ENCODE data around the gene UBL4A.
A peak's percentile ranks its signal among the peaks of the same experiment; 100 is the strongest.

The UBL4A gene

DNA sequence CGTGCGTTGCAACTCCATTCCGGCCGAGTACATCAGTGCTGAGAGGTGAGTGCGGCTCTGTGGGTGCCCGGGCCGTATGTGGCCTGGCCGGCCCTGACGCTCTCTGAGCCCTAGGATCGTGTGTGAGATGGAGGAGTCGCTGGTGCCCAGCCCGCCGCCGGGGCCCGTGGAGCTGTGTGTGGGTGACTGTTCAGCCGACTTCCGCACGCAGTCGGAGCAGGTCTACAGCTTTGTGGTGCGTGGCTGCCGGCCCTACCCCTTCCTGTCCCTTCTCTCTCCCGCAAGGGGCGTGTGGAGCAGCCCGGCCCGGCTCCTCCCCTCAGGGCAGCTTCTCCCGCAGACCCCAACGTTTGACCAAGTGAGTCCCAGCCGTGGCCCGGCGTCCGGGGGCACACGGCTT is 20.4 kb downstream of the UBL4A start:
- peaks cover 10% of the 10 kb centered on the region for H3K9me3 Mint-ChIP-seq
- H3K27me3 Mint-ChIP-seq (ENCODE audit: low read depth), result no peaks in the 10 kb centered on the region
- H3K4me1 Mint-ChIP-seq, result no peaks in the 10 kb centered on the region
- H3K4me3 Mint-ChIP-seq, result no peak overlapping the region
- peaks cover 27% of the 10 kb centered on the region for H3K36me3 Mint-ChIP-seq (ENCODE audit: low read depth)
- H3K27ac Mint-ChIP-seq, result no peak overlapping the region
- TF ChIP-seq, protein P1, sequence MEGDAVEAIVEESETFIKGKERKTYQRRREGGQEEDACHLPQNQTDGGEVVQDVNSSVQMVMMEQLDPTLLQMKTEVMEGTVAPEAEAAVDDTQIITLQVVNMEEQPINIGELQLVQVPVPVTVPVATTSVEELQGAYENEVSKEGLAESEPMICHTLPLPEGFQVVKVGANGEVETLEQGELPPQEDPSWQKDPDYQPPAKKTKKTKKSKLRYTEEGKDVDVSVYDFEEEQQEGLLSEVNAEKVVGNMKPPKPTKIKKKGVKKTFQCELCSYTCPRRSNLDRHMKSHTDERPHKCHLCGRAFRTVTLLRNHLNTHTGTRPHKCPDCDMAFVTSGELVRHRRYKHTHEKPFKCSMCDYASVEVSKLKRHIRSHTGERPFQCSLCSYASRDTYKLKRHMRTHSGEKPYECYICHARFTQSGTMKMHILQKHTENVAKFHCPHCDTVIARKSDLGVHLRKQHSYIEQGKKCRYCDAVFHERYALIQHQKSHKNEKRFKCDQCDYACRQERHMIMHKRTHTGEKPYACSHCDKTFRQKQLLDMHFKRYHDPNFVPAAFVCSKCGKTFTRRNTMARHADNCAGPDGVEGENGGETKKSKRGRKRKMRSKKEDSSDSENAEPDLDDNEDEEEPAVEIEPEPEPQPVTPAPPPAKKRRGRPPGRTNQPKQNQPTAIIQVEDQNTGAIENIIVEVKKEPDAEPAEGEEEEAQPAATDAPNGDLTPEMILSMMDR (IDR thresholded peaks at IDR 0.05; ENCODE audit: unreplicated experiment in 3 of 3), result no peak

GRCh38 chrX:154465601-154466000 is 20.8 kb downstream of the UBL4A start:
- no peak overlapping the region for H3K27ac Mint-ChIP-seq
- H3K9me3 Mint-ChIP-seq, result peaks cover 12% of the 10 kb centered on the region
- no peaks in the 10 kb centered on the region for H3K4me1 Mint-ChIP-seq
- peaks cover 22% of the 10 kb centered on the region for H3K36me3 Mint-ChIP-seq (ENCODE audit: low read depth)
- TF ChIP-seq, protein P1 (IDR thresholded peaks at IDR 0.05; ENCODE audit: unreplicated experiment in 3 of 3), result no peak
- no peaks in the 10 kb centered on the region for H3K27me3 Mint-ChIP-seq (ENCODE audit: low read depth)
- no peak overlapping the region for H3K4me3 Mint-ChIP-seq

DNA sequence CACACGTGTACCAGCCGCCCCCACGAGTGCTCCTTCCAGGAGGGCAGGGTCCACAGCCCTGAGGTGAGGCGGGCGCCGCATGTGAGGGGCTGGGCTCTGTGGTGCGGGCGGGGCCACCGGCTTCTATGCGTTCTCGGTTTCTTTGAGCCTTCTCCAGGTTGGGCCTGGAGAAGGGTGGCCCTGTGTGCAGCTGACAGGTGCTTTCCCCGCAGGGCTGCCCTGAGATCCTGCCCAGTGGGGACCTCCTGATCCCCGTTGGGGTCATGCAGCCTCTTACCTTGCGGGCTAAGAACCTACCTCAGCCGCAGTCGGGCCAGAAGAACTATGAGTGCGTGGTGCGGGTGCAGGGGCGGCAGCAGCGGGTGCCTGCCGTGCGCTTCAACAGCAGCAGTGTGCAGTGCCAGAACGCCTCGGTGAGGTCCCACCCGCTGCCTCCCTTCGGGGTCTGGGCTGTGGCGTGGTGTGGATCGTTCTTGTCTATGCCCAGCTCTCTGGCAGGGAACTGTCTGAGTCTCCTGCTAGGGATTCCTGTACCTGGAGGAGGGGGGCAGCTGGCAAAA is 21.5 kb downstream of the UBL4A start:
- Mint-ChIP-seq H3K36me3 (ENCODE audit: low read depth) (peaks cover 17% of the 10 kb centered on the region), H3K9me3 (peaks cover 12% of the 10 kb centered on the region), H3K27ac (no peak overlapping the region), H3K4me1 (no peaks in the 10 kb centered on the region), H3K4me3 (no peak overlapping the region), H3K27me3 (ENCODE audit: low read depth) (no peaks in the 10 kb centered on the region)
- TF ChIP-seq, protein P1 (IDR thresholded peaks at IDR 0.05; ENCODE audit: unreplicated experiment in 3 of 3), result no peak

DNA sequence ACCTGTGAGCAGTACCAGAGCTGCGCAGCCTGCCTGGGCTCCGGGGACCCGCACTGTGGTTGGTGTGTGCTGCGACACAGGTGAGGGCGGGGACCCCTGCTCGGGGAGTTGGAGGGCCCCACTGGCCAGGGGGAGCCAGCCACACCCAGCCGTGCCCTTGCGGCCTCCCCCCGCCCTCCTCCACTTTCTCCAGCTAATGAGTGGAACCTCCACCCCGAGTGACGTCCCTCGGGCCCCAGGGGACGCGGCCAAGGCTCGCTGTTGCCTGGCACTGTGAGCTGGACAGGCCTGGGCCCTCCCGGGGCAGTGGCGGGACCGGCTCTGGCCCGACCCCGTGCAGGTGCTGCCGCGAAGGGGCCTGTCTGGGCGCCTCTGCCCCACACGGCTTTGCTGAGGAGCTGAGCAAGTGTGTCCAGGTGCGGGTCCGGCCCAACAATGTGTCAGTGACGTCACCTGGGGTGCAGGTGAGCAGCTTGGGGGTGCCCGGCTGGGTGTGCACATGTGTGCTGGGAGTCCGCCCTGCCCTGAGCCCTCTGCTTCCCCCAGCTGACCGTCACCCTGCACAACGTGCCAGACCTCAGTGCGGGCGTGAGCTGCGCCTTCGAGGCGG is 22.7 kb downstream of the UBL4A start:
- H3K4me1 Mint-ChIP-seq, result no peaks in the 10 kb centered on the region
- H3K27me3 Mint-ChIP-seq (ENCODE audit: low read depth), result no peaks in the 10 kb centered on the region
- TF ChIP-seq, protein P1 (IDR thresholded peaks at IDR 0.05; ENCODE audit: unreplicated experiment in 3 of 3), result no peak
- H3K36me3 Mint-ChIP-seq (ENCODE audit: low read depth), result peaks cover 17% of the 10 kb centered on the region
- no peak overlapping the region for H3K4me3 Mint-ChIP-seq
- no peak overlapping the region for H3K27ac Mint-ChIP-seq
- peaks cover 12% of the 10 kb centered on the region for H3K9me3 Mint-ChIP-seq

DNA sequence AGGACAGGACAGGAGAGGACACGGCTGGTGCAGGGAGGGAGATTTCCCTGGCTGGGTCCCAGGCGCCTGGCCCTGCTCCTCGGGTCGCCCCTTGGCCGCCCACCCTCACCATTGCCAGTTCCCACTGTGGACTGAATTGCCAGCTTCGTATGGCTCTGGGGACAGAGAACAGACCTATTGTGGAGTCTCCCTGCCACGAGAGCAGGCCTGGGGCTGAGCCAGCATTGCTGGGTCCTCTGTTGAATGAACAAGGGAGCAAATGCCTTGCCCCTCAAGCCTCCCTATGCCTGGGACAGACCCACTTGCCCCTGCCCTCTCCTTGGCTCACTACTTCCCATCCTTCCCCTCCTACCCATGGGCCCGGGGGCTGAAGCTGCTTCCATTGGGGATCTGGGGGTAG is 24.0 kb downstream of the UBL4A start:
- peaks cover 18% of the 10 kb centered on the region for H3K36me3 Mint-ChIP-seq (ENCODE audit: low read depth)
- peaks cover 13% of the 10 kb centered on the region for H3K9me3 Mint-ChIP-seq
- peaks cover 2% of the 10 kb centered on the region for H3K4me1 Mint-ChIP-seq
- no peak overlapping the region for H3K27ac Mint-ChIP-seq
- no peaks in the 10 kb centered on the region for H3K27me3 Mint-ChIP-seq (ENCODE audit: low read depth)
- TF ChIP-seq, protein P1 (IDR thresholded peaks at IDR 0.05; ENCODE audit: unreplicated experiment in 3 of 3), result no peak
- H3K4me3 Mint-ChIP-seq, result peak overlapping the region in 1 of 3 experiments; percentile 56

DNA sequence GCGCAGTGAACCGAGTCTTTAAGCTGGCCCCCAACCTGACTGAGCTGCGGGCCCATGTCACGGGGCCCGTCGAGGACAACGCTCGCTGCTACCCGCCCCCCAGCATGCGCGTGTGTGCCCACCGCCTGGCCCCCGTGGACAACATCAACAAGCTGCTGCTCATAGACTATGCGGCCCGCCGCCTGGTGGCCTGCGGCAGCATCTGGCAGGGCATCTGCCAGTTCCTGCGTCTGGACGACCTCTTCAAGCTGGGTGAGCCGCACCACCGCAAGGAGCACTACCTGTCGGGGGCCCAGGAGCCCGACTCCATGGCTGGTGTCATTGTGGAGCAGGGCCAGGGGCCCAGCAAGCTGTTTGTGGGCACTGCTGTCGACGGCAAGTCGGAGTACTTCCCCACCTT is 26.1 kb downstream of the UBL4A start:
- peaks cover 5% of the 10 kb centered on the region for H3K4me1 Mint-ChIP-seq
- peak overlapping the region in 1 of 3 experiments; percentile 54 for H3K27ac Mint-ChIP-seq
- H3K4me3 Mint-ChIP-seq, result peak overlapping the region; percentile 86 to 95 (median 91)
- peaks cover 20% of the 10 kb centered on the region for H3K36me3 Mint-ChIP-seq (ENCODE audit: low read depth)
- peaks cover 17% of the 10 kb centered on the region for H3K9me3 Mint-ChIP-seq
- TF ChIP-seq, protein P1 (IDR thresholded peaks at IDR 0.05; ENCODE audit: unreplicated experiment in 3 of 3), result no peak
- H3K27me3 Mint-ChIP-seq (ENCODE audit: low read depth), result no peaks in the 10 kb centered on the region
